Heart right ventricle (tissue), 16 donors: ENCODE data around the gene BRD3OS. TPM values are rescaled to one million over a fixed set of nuclear protein-coding genes. Genes with fewer than 3 reads are reported as not detected.

ENCODE experiments used
- ATAC-seq, 8 donors: fragments of 200-7000 bp; cut with Tn5 transposase; one replicate each; pipeline ENCODE4 v1.9.1; 2020; ENCODE audit warnings: mild to moderate bottlenecking in 8 of 8, moderate library complexity in 8 of 8, moderate number of reproducible peaks in 1 of 8
- DNase-seq, 2 donors: peaks; one replicate each; pipeline ENCODE4 v3.0.0-alpha.2; 2020
- H3K27ac ChIP-seq, 10 donors: fragments of 200-600 bp; sonication (generic) in 2 of 10; one replicate each; pipeline versions ENCODE4 v1.5.0 to v1.8.0; 2020 to 2022; ENCODE audit warnings: mild to moderate bottlenecking in 3 of 10
- H3K27me3 ChIP-seq, 7 donors: fragments of 200-600 bp; one replicate each; pipeline ENCODE4 v1.8.0; 2021 to 2022; ENCODE audit warnings: mild to moderate bottlenecking in 2 of 7
- H3K36me3 ChIP-seq, 9 donors: fragments of 200-600 bp; sonication (generic) in 1 of 9; one replicate each; pipeline versions ENCODE4 v1.5.0 to v1.8.0; 2020 to 2022; ENCODE audit warnings: mild to moderate bottlenecking in 2 of 9
- H3K4me1 ChIP-seq, 9 donors: fragments of 200-600 bp; sonication (generic) in 1 of 9; one replicate each; pipeline versions ENCODE4 v1.5.0 to v1.8.0; 2020 to 2022; ENCODE audit warnings: mild to moderate bottlenecking in 4 of 9
- H3K4me3 ChIP-seq, 10 donors: fragments of 200-600 bp; sonication (generic) in 2 of 10; one replicate each; pipeline versions ENCODE4 v1.5.0 to v1.8.0; 2020 to 2022; ENCODE audit warnings: mild to moderate bottlenecking in 7 of 10, moderate library complexity in 2 of 10
- H3K9me3 ChIP-seq, 11 donors: fragments of 200-600 bp in 10 of 11; sonication (generic) in 2 of 11; one replicate each; pipeline versions ENCODE4 v1.5.0 to v1.8.0; 2013 to 2022; ENCODE audit warnings: mild to moderate bottlenecking in 2 of 11, control low read depth in 1 of 11, moderate library complexity in 1 of 11
- WGBS, 2 donors: extraction: QIAGEN DNeasy Blood & Tissue Kit; methylation state at CpG; one replicate each; pipeline ENCODE4 v1.1.7; 2013; ENCODE audit warnings: inconsistent platforms in 1 of 2; 5-methylcytosine and 5-hydroxymethylcytosine counted together
- intact Hi-C, 10 donors: fragments of 100-400 bp; cut with DNase I; formaldehyde crosslinking; loops; one replicate each; pipeline versions ENCODE4 v1.11.1 to v1.14.2; 2022
- polyA plus RNA-seq, 2 donors: library from polyadenylated mRNA; stranded (reverse); fragments of 200-250 nt; gene quantifications; one replicate each; pipeline ENCODE4 v1.2.3, GENCODE V29; 2013
- total RNA-seq, 10 donors: library from RNA; stranded (reverse); fragmentation: NEBNext Ultra II Directional in 3 of 10; extraction: Animal tissue kit (Norgen Biotek cat#: 25700) in 3 of 10; gene quantifications; one replicate each; pipeline versions ENCODE4 v1.2.1 to v1.2.4, GENCODE V29; 2021 to 2023
- TF ChIP-seq, protein P1 (sequence below), 9 donors: fragments of 200-600 bp; sonication (generic) in 2 of 9; IDR thresholded peaks; one replicate each; pipeline versions ENCODE4 v1.5.0 to v1.8.0; 2021 to 2022; ENCODE audit warnings: antibody characterized with exemption in 9 of 9, mild to moderate bottlenecking in 5 of 9, moderate library complexity in 1 of 9
- donor health status: Arrhythmogenic right ventricular cardiomyopathy.
- donor health status: ischemic (EF 13 %, LVEDD 7.1; RV severe dilation, severe dysfunction).
- donor health status: healthy with polysubstance abuse.
- donor health status: DM: no; HTN: yes; CAD: no.
- donor health status: DM: no; HTN: no; CAD: no.
- donor health status: ischemic (EF 25% LVEDD 6.9; RV normal size, moderate dysfunction).
- donor health status: ischemic (EF 25% LVEDD 5.7; RV mildly dilated, moderate dysfunction).
- donor health status: healthy.
- donor health status: DM: yes; HTN: yes; CAD: no.
- donor health status: Ischemic cardiomyopathy.
- donor health status: ischemic (EF 35%, LVEDD 5.7; RV mildly dilated, moderate dysfunction).
- donor health status: nonischemic (EF 11% LVEDD 7.7; RV severe dilation, severe dysfunction).
- donor health status: DM: yes; HTN: yes; CAD: no.
- donor health status: PGD.
- donor health status: ischemic (EF 29% LVEDD 5.4; RV normal size, mild dysfunction).
- donor health status: nonischemic (EF 23%, LVEDD 6.1; RV moderate dilation, normal function).

Gene BRD3OS
- total and polyA plus RNA-seq, 12 donors: 4.1 to 11.6 (median 7.0) TPM

DNA sequence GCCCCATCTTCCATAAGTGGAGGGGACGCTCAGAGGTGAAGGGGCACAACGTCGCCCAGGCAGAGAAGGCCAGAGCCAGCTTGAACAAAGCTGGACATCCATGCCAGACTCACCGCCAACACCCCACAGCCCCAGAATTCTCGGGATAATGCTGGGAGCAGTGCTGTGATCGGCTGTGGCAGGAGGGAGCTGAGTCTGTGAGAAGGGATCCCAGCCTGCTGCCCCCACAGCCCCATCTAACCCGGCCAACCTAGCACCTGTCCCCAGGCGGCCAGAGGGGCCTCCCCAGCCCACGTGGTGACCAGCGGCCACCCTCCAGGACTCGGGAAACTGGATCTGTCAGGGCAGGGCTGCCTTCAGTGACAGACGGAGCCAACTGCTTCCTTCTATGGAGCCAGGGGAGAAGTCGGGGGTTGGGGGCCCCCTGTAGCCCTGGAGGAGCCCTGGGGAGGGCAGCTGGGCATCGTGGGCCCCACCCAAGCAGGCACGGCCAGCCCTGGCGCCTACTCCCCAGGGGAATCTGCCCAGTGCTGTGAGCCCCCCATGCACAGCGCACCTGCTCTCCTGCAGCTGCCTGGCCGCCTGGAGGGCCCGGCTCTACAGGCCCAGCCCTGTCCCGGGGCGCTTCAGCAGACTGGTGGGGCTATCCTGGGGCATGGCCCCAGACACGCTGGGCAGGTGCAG is 36.5 kb downstream of the BRD3OS start:
- H3K4me1 ChIP-seq: peaks cover 31 to 99% (median 87%) of the 10 kb centered on the region in 9 donors

DNA sequence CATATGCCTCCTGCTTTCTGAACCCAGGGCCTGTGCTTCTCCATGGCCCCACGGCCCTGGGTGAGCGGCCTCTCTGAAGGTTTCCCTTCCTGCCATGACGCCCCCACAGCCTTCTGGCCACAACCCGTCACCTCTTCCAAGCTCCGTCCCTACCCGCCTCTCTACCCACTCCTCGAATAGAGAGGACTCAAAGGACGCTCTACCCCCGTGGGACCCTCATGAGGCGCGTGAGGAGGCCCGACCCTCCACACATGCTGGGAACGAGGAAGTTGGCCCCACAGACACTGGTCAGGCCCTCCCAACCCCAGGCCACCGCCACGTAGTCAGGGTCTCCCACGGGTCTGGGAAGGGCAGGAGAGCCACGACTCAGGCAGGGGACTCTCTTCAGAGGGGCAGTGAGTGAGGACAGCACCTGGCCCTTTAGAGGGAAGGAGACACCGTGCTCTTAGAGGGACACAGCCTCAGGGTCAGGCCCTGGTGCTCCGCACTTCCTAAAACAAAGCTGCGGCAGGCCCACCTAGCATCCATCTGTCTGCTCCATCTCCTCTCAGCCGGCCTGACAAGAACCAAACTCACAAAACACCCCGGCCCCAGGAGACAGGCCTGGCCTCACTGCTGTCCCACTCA is 37.3 kb downstream of the BRD3OS start:
- WGBS, 2 donors: 70 to 76% methylated on average over 22 of the region's 22 CpGs
- Histone ChIP-seq H3K9me3 (no peaks in the 10 kb centered on the region), H3K4me1 (peaks cover 27 to 93% (median 83%) of the 10 kb centered on the region in 9 donors), H3K27me3 (no peaks in the 10 kb centered on the region), H3K36me3 (no peaks in the 10 kb centered on the region), H3K27ac (no peak overlapping the region), H3K4me3 (no peak overlapping the region)
- no peak for ATAC-seq
- DNase-seq: no peak
- TF ChIP-seq, protein P1, sequence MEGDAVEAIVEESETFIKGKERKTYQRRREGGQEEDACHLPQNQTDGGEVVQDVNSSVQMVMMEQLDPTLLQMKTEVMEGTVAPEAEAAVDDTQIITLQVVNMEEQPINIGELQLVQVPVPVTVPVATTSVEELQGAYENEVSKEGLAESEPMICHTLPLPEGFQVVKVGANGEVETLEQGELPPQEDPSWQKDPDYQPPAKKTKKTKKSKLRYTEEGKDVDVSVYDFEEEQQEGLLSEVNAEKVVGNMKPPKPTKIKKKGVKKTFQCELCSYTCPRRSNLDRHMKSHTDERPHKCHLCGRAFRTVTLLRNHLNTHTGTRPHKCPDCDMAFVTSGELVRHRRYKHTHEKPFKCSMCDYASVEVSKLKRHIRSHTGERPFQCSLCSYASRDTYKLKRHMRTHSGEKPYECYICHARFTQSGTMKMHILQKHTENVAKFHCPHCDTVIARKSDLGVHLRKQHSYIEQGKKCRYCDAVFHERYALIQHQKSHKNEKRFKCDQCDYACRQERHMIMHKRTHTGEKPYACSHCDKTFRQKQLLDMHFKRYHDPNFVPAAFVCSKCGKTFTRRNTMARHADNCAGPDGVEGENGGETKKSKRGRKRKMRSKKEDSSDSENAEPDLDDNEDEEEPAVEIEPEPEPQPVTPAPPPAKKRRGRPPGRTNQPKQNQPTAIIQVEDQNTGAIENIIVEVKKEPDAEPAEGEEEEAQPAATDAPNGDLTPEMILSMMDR (IDR thresholded peaks at IDR 0.05): no peak
- intact Hi-C loops: loop anchor here in 1 of 10 donors (10.0 kb wide), 1 partner anchor 342 kb away; no protein-coding TSS in a partner anchor

More for the DNA sequence above, 36.5 kb downstream of the BRD3OS start:
- WGBS, 2 donors: 73 to 79% methylated on average over 22 of the region's 22 CpGs
- H3K27ac ChIP-seq: no peak overlapping the region
- H3K9me3 ChIP-seq: no peaks in the 10 kb centered on the region
- no peaks in the 10 kb centered on the region for H3K36me3 ChIP-seq
- DNase-seq (no peak), ATAC-seq (no peak)
- intact Hi-C loops: loop anchor here in 1 of 10 donors (10.0 kb wide), 1 partner anchor 343 kb away; no protein-coding TSS in a partner anchor
- TF ChIP-seq, protein P1 (IDR thresholded peaks at IDR 0.05): no peak
- no peak overlapping the region for H3K4me3 ChIP-seq
- H3K27me3 ChIP-seq: no peaks in the 10 kb centered on the region

DNA sequence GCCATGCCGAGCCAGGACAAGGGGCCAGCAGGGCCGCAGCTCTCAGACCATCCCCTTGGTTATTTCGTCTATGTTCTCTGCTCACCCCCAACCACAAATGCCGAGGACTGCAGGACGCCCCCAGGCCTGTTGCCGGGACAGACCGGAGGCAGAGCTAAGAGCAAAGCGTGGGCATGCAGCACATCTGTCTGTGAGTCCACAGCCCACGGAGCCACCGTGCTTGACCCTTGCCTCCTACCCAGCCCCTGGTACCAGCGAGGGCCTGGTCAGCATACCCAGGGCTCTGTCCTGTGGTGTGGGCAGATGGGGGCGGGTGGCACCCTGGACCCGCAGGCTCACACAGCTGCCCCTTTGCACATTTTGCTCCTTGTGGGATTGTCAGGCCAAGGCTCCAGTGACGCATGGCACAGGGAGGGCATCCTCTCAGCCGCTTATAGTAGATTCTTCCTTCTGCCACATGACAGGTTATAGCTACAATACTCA is 37.8 kb downstream of the BRD3OS start:
- peaks cover 25 to 88% (median 78%) of the 10 kb centered on the region in 9 donors for H3K4me1 ChIP-seq
- no peak overlapping the region for H3K4me3 ChIP-seq
- TF ChIP-seq, protein P1 (IDR thresholded peaks at IDR 0.05): no peak
- H3K27ac ChIP-seq: no peak overlapping the region
- DNase-seq (no peak), ATAC-seq (no peak)
- intact Hi-C loops: loop anchor here in 1 of 10 donors (10.0 kb wide), 1 partner anchor 342 kb away; no protein-coding TSS in a partner anchor
- H3K9me3 ChIP-seq: no peaks in the 10 kb centered on the region
- H3K36me3 ChIP-seq: no peaks in the 10 kb centered on the region
- WGBS, 2 donors: 87 to 89% methylated on average over 15 of the region's 15 CpGs
- no peaks in the 10 kb centered on the region for H3K27me3 ChIP-seq

DNA sequence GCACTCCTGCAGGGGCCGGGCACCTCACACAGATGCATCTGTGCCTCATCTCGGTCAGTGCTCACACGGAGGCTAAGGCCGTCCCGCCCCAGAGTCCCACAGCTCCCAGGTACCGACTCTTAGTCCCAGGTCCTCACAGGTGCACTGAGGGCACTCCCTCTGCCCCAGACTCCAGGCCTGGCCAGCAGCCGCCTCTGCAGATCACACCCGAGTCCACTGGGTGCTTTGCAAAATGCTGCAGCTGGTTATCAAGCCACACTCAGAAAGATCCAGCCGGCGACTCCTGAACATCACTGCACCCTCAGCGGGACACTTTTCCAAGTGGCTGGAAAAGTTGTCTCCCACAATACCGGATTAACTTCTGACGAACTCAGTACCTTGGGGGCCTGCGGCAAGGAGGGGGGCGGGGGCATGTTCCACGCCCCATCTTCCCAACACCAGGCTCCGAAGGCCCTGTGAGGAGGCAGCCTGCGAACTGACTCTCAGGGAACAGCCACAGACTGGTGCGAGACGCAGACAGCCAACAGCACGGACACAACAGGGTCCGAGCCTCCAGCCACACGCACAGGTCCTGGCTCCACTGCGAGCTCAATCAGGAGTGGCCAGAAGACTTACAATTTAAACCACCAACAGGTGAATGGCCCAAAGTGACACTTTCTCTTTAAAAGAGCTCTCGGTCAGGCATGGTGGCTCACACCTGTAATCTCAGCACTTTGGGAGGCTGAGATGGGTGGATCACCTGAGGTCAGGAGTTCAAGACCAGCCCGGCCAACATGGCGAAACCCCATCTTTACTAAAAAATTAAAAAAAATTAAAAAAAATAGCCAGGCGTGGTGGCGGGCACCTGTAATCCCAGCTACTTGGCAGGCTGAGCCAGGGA is 38.5 kb downstream of the BRD3OS start:
- no peak for DNase-seq
- ATAC-seq: no peak
- H3K27ac ChIP-seq: no peak overlapping the region
- peaks cover 20 to 85% (median 72%) of the 10 kb centered on the region in 9 donors for H3K4me1 ChIP-seq
- TF ChIP-seq, protein P1 (IDR thresholded peaks at IDR 0.05): no peak
- intact Hi-C loops: loop anchor here in 1 of 10 donors (10.0 kb wide), 1 partner anchor 341 kb away; no protein-coding TSS in a partner anchor
- H3K9me3 ChIP-seq: no peaks in the 10 kb centered on the region
- H3K36me3 ChIP-seq: no peaks in the 10 kb centered on the region
- H3K4me3 ChIP-seq: no peak overlapping the region
- H3K27me3 ChIP-seq: no peaks in the 10 kb centered on the region
- 90 to 91% methylated on average over 29 of the region's 29 CpGs for WGBS, 2 donors
